Endothelial cell (in vitro differentiated cells): Measurements from ENCODE around the gene LARP1. TPM values are rescaled to one million over a fixed set of nuclear protein-coding genes. Genes with fewer than 3 reads are reported as not detected.

Source experiments
- DNase-seq: peaks from one replicate; pipeline ENCODE4 v3.0.0; 2021; ENCODE audit warnings: low spot score
- H3K27ac Mint-ChIP-seq: one replicate; pipeline ENCODE4 v1.8.0; 2021; ENCODE audit warnings: mixed read lengths, inconsistent platforms; ENCODE audit not compliant: unreplicated experiment
- H3K27me3 Mint-ChIP-seq: one replicate; pipeline ENCODE4 v1.8.0; 2021; ENCODE audit warnings: mild to moderate bottlenecking, moderate library complexity, mixed read lengths, inconsistent platforms; ENCODE audit not compliant: unreplicated experiment
- H3K36me3 Mint-ChIP-seq: one replicate; pipeline ENCODE4 v1.8.0; 2021; ENCODE audit warnings: mild to moderate bottlenecking, low read depth, mixed read lengths, inconsistent platforms; ENCODE audit not compliant: unreplicated experiment
- H3K4me1 Mint-ChIP-seq: one replicate; pipeline ENCODE4 v1.8.0; 2021; ENCODE audit warnings: mild to moderate bottlenecking, mixed read lengths, inconsistent platforms; ENCODE audit not compliant: unreplicated experiment
- H3K4me3 Mint-ChIP-seq: one replicate; pipeline ENCODE4 v1.8.0; 2021; ENCODE audit warnings: mild to moderate bottlenecking, mixed read lengths, inconsistent platforms; ENCODE audit not compliant: unreplicated experiment
- H3K9me3 Mint-ChIP-seq: one replicate; pipeline ENCODE4 v1.8.0; 2021; ENCODE audit warnings: mixed read lengths, inconsistent platforms; ENCODE audit not compliant: unreplicated experiment
- CTCF ChIP-seq: fragments of 200-600 bp; sonication (generic); IDR thresholded peaks from one replicate; pipeline ENCODE4 v1.5.0; 2021; ENCODE audit warnings: antibody characterized with exemption; ENCODE audit not compliant: unreplicated experiment
- total RNA-seq: library from RNA; stranded (reverse); fragmentation: NEBNext Ultra II Directional; extraction: Animal tissue kit (Norgen Biotek cat#: 25700); gene quantifications from one replicate; pipeline ENCODE4 v1.2.1, GENCODE V29; 2021; ENCODE audit not compliant: unreplicated experiment

The LARP1 gene
- total RNA-seq, 1 donor from 2014 or later: 198 TPM

- no peaks in the 10 kb centered on the region for H3K36me3 Mint-ChIP-seq
- H3K27me3 Mint-ChIP-seq: peaks cover 18% of the 10 kb centered on the region
- peak; percentile 87 for DNase-seq
- peak overlapping the region; percentile 96 for H3K27ac Mint-ChIP-seq
- H3K4me1 Mint-ChIP-seq: peaks cover 38% of the 10 kb centered on the region
- peak overlapping the region; percentile 95 for H3K4me3 Mint-ChIP-seq
- no peak for TF ChIP-seq CTCF
- H3K9me3 Mint-ChIP-seq: no peaks in the 10 kb centered on the region
Measured at GRCh38 chr5:154857530-154858296, 102.5 kb downstream of the LARP1 start.

GRCh38 chr5:154858297-154858971 is 103.3 kb downstream of the LARP1 start, which contains the start of gene CNOT8:
Gene CNOT8, plus strand, starts transcription at chr5:154858627. Its CDS starts 4,652 bp downstream, at chr5:154863279.
- DNase-seq: peak; percentile 97
- H3K27ac Mint-ChIP-seq: peak within 1 kb of the TSS; percentile 96
- no peaks in the 10 kb centered on the region for H3K36me3 Mint-ChIP-seq
- H3K27me3 Mint-ChIP-seq: peaks cover 18% of the 10 kb centered on the region
- no peak for TF ChIP-seq CTCF
- H3K4me3 Mint-ChIP-seq: peak within 1 kb of the TSS; percentile 95
- peaks cover 38% of the 10 kb centered on the region for H3K4me1 Mint-ChIP-seq
- no peaks in the 10 kb centered on the region for H3K9me3 Mint-ChIP-seq

- Mint-ChIP-seq H3K9me3 (no peaks in the 10 kb centered on the region), H3K36me3 (no peaks in the 10 kb centered on the region), H3K4me1 (peaks cover 32% of the 10 kb centered on the region), H3K27ac (peak overlapping the region; percentile 96), H3K27me3 (peaks cover 16% of the 10 kb centered on the region), H3K4me3 (peak overlapping the region; percentile 95)
- DNase-seq: no peak
- TF ChIP-seq CTCF: no peak
Measured at GRCh38 chr5:154858972-154859871, 104.0 kb downstream of the LARP1 start.

- no peaks in the 10 kb centered on the region for H3K36me3 Mint-ChIP-seq
- H3K9me3 Mint-ChIP-seq: no peaks in the 10 kb centered on the region
- DNase-seq: peak; percentile 10
- peaks cover 16% of the 10 kb centered on the region for H3K27me3 Mint-ChIP-seq
- peaks cover 32% of the 10 kb centered on the region for H3K4me1 Mint-ChIP-seq
- peak overlapping the region; percentile 96 for H3K27ac Mint-ChIP-seq
- H3K4me3 Mint-ChIP-seq: peak overlapping the region; percentile 95
- TF ChIP-seq CTCF: no peak
Measured at GRCh38 chr5:154860123-154860522, 104.9 kb downstream of the LARP1 start.
